ENCODE measurements around the gene SRCIN1. TPM values are rescaled to one million over a fixed set of nuclear protein-coding genes. Genes with fewer than 3 reads are reported as not detected.
A peak's percentile ranks its signal among the peaks of the same experiment; 100 is the strongest.

Gene SRCIN1
- total and polyA plus RNA-seq, 7 donors: 0.04 to 0.39 (median 0.16) TPM; not detected in 1

GRCh38 chr17:38603786-38604478 lies 1.8 kb downstream of the SRCIN1 start:
- WGBS, 3 donors: 61 to 65% (median 62%) methylated on average over 6 of the region's 6 CpGs
- no peak for ATAC-seq

GRCh38 chr17:38602956-38603785 lies 2.6 kb downstream of the SRCIN1 start:
- peak in 1 of 2 donors; percentile 46 for DNase-seq
- Histone ChIP-seq H3K9me3 (no peaks in the 10 kb centered on the region), H3K36me3 (ENCODE audit: insufficient read depth in 1 of 2, low read depth in 1 of 2) (no peaks in the 10 kb centered on the region), H3K4me3 (no peak overlapping the region), H3K27me3 (ENCODE audit: insufficient read depth in 3 of 3, low read length in 2 of 3) (peaks cover 0 to 73% (median 18%) of the 10 kb centered on the region in 3 donors), H3K4me1 (peaks cover 9% of the 10 kb centered on the region), H3K27ac (no peak overlapping the region)
- TF ChIP-seq CTCF (IDR thresholded peaks at IDR 0.05): no peak
- ATAC-seq: no peak
- intact Hi-C loops (cut with DNase I): no loop called here
- WGBS, 3 donors: 50 to 55% (median 50%) methylated on average over 13 of the region's 13 CpGs

More at GRCh38 chr17:38603786-38604478, 1.8 kb downstream of the SRCIN1 start:
- Histone ChIP-seq H3K9me3 (no peaks in the 10 kb centered on the region), H3K36me3 (ENCODE audit: insufficient read depth in 1 of 2, low read depth in 1 of 2) (no peaks in the 10 kb centered on the region), H3K27ac (no peak overlapping the region), H3K4me3 (no peak overlapping the region), H3K27me3 (ENCODE audit: insufficient read depth in 3 of 3, low read length in 2 of 3) (peaks cover 0 to 76% (median 18%) of the 10 kb centered on the region in 3 donors), H3K4me1 (peaks cover 9% of the 10 kb centered on the region)
- no peak for TF ChIP-seq CTCF (IDR thresholded peaks at IDR 0.05)
- intact Hi-C loops (cut with DNase I): no loop called here
- no peak for DNase-seq

GRCh38 chr17:38602453-38602852 lies 3.3 kb downstream of the SRCIN1 start:
- WGBS, 3 donors: 29 to 44% (median 35%) methylated on average over 2 of the region's 2 CpGs
- intact Hi-C loops (cut with DNase I): no loop called here
- H3K27me3 ChIP-seq (ENCODE audit: insufficient read depth in 3 of 3, low read length in 2 of 3): peaks cover 0 to 73% (median 18%) of the 10 kb centered on the region in 3 donors
- no peak overlapping the region for H3K27ac ChIP-seq
- H3K9me3 ChIP-seq: no peaks in the 10 kb centered on the region
- H3K4me3 ChIP-seq: no peak overlapping the region
- DNase-seq (no peak), ATAC-seq (no peak)
- TF ChIP-seq CTCF (IDR thresholded peaks at IDR 0.05): no peak
- H3K36me3 ChIP-seq (ENCODE audit: insufficient read depth in 1 of 2, low read depth in 1 of 2): no peaks in the 10 kb centered on the region
- H3K4me1 ChIP-seq: peaks cover 9% of the 10 kb centered on the region

DNA sequence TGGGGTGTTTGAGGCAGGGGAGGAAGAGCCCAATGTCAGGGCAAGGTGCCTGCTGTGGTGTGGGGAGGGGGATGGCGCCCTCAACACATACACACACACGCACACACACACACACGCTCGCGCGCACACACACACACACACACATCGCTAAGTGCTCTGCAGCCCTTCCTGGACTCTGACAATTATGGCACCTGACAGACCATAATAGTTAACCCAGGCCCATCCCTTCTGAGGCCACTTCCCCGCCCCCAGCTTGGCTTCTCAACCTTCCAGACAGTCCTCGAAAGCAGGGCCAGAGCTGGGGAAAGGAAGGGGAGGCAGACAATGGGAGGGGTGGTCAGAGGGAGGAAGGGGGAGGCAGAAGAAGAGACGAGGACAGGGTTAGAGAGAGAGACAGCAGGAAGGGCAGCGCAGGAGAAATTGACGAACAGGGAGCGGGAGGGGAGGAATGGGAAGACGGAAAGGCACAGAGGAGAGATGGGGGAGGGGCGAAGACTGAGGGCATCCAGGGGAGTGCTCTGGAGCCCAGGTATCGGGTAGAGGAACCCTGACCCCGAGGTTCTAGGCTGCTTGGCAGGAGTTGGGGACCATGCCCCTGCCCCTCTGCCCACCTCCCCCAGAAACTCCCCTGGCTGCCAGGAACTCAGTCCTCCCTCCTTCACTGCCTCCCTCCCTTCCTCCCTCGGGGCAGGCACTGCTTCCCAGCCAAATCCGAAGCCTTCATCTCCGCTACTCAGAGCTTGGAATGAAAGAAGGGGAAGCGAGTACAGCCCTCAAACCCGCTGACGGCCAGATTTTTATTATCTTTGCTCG lies 4.0 kb downstream of the SRCIN1 start:
- intact Hi-C loops (cut with DNase I): no loop called here
- WGBS, 3 donors: 22 to 33% (median 32%) methylated on average over 19 to 24 of the region's 24 CpGs

More for the DNA sequence above, 4.0 kb downstream of the SRCIN1 start:
- DNase-seq (no peak), ATAC-seq (no peak)
- TF ChIP-seq CTCF (IDR thresholded peaks at IDR 0.05): no peak
- Histone ChIP-seq H3K27ac (no peak overlapping the region), H3K36me3 (ENCODE audit: insufficient read depth in 1 of 2, low read depth in 1 of 2) (no peaks in the 10 kb centered on the region), H3K4me1 (peaks cover 5% of the 10 kb centered on the region), H3K4me3 (no peak overlapping the region), H3K27me3 (ENCODE audit: insufficient read depth in 3 of 3, low read length in 2 of 3) (peaks cover 0 to 72% (median 12%) of the 10 kb centered on the region in 3 donors), H3K9me3 (no peaks in the 10 kb centered on the region)

All from psoas muscle (tissue), 8 donors.